Keratinocyte (primary cell): ENCODE measurements around the gene EYA3. TPM values are rescaled to one million over a fixed set of nuclear protein-coding genes. Genes with fewer than 3 reads are reported as not detected.

Experiments
- DNase-seq: peaks from one replicate; pipeline ENCODE4 v3.0.0-alpha.2; 2011; ENCODE audit warnings: low read depth, missing footprints, low spot score
- FAIRE-seq: peaks from 2 replicates; lab custom pipeline; 2011; peaks lifted over from hg19 to GRCh38; lab: Jason Lieb, UNC
- H2AFZ ChIP-seq: 2 replicates; pipeline ENCODE4 v1.6.0; 2012; ENCODE audit warnings: low read length, control low read depth, inconsistent platforms; ENCODE audit not compliant: control insufficient read depth
- H3K27ac ChIP-seq: 2 replicates; pipeline ENCODE4 v1.5.1; 2011; ENCODE audit warnings: low read length; ENCODE audit not compliant: control insufficient read depth, insufficient read depth
- H3K27me3 ChIP-seq: 3 replicates; pipeline ENCODE4 v1.6.0; 2011; ENCODE audit warnings: low read length; ENCODE audit not compliant: control insufficient read depth, insufficient read depth; ENCODE audit errors: extremely low read depth
- H3K36me3 ChIP-seq, 2 experiments: 2 replicates in 1 of 2; 3 replicates in 1 of 2; pipeline ENCODE4 v1.5.1; 2011; ENCODE audit warnings: low read length in 2 of 2, mild to moderate bottlenecking in 1 of 2; ENCODE audit not compliant: control insufficient read depth in 2 of 2, insufficient read depth in 2 of 2; ENCODE audit errors: extremely low read depth in 1 of 2
- H3K4me1 ChIP-seq: 3 replicates; pipeline ENCODE4 v1.5.1; 2011; ENCODE audit warnings: low read length; ENCODE audit not compliant: control insufficient read depth, insufficient read depth; ENCODE audit errors: extremely low read depth
- H3K4me2 ChIP-seq: 3 replicates; pipeline ENCODE4 v1.6.0; 2011; ENCODE audit warnings: low read depth, low read length; ENCODE audit not compliant: control insufficient read depth, insufficient read depth; ENCODE audit errors: extremely low read depth
- H3K4me3 ChIP-seq, 3 experiments: fragments of 200-600 bp in 1 of 3; sonication (generic) in 1 of 3; 2 replicates in 2 of 3; 3 replicates in 1 of 3; pipeline ENCODE4 v1.5.1; 2011 to 2016; ENCODE audit warnings: low read length in 3 of 3, mild to moderate bottlenecking in 3 of 3, control low read depth in 2 of 3, inconsistent platforms in 1 of 3, low read depth in 1 of 3, mixed read lengths in 1 of 3, mixed run types in 1 of 3, moderate library complexity in 1 of 3; ENCODE audit not compliant: control insufficient read depth in 2 of 3, insufficient read depth in 2 of 3; ENCODE audit errors: extremely low read depth in 1 of 3
- H3K79me2 ChIP-seq: 2 replicates; pipeline ENCODE4 v1.6.0; 2012; ENCODE audit warnings: low read length; ENCODE audit not compliant: control insufficient read depth, insufficient read depth
- H3K9ac ChIP-seq: 3 replicates; pipeline ENCODE4 v1.6.0; 2011; ENCODE audit warnings: low read length; ENCODE audit not compliant: control insufficient read depth, insufficient read depth; ENCODE audit errors: extremely low read depth
- H3K9me1 ChIP-seq: 3 replicates; pipeline ENCODE4 v1.6.0; 2011; ENCODE audit warnings: low read length; ENCODE audit not compliant: control insufficient read depth, insufficient read depth; ENCODE audit errors: extremely low read depth
- H3K9me3 ChIP-seq: 2 replicates; pipeline ENCODE4 v1.5.1; 2012; ENCODE audit warnings: low read depth, low read length; ENCODE audit not compliant: control insufficient read depth
- H4K20me1 ChIP-seq: 3 replicates; pipeline ENCODE4 v1.6.0; 2011; ENCODE audit warnings: low read length; ENCODE audit not compliant: control insufficient read depth, insufficient read depth; ENCODE audit errors: extremely low read depth
- CTCF ChIP-seq, 3 experiments: IDR thresholded peaks in 1 of 3; conservative IDR thresholded peaks in 1 of 3; optimal IDR thresholded peaks in 1 of 3; 2 replicates in 2 of 3; 3 replicates in 1 of 3; pipeline versions ENCODE3 to v1.5.1; 2011; ENCODE audit warnings: low read length in 3 of 3, mild to moderate bottlenecking in 3 of 3, moderate library complexity in 2 of 3, control low read depth in 1 of 3, inconsistent platforms in 1 of 3; ENCODE audit not compliant: insufficient read depth in 2 of 3; ENCODE audit errors: extremely low read depth in 1 of 3
- EZH2 ChIP-seq: IDR thresholded peaks from one replicate; pipeline ENCODE4 v1.6.1; 2012; ENCODE audit warnings: inconsistent platforms, mild to moderate bottlenecking, low read length, moderate library complexity
- dilution Hi-C: fragments of 300-500 bp; cut with MboI; formaldehyde crosslinking; loops from one replicate; pipeline ENCODE4 v1.7.0; 2020; ENCODE audit warnings: low sequenced_read_pairs; ENCODE audit not compliant: extremely low pct_ligation_motif_present
- polyA plus RNA-seq, 5 experiments: library from polyadenylated mRNA; depleted of rRNA in 3 of 5; stranded (reverse) in 3 of 5; stranded (forward) in 1 of 5; unstranded in 1 of 5; fragments of >200 nt; gene quantifications; 1 replicate in 1 of 5; 2 replicates in 3 of 5; 3 replicates in 1 of 5; pipeline versions ENCODE4 v1.2.1 to v1.2.3, GENCODE V29; 2011 to 2012; ENCODE audit warnings: missing spikeins in 2 of 5, low read depth in 1 of 5, low replicate concordance in 1 of 5

EYA3 gene
- polyA plus RNA-seq, 1 donor (not counting 4 experiments of a cell fraction or from before 2014, with no cell fraction given), result 17.6 TPM

- DNase-seq (no peak), FAIRE-seq (no peak)
- no peak overlapping the region for H3K9ac ChIP-seq
- H3K9me3 ChIP-seq, result no peaks in the 10 kb centered on the region
- H3K4me2 ChIP-seq, result no peak overlapping the region
- no peak overlapping the region for H2AFZ ChIP-seq
- peaks cover 53% of the 10 kb centered on the region for H3K79me2 ChIP-seq
- no peaks in the 10 kb centered on the region for H3K36me3 ChIP-seq
- H3K27ac ChIP-seq, result no peak overlapping the region
- TF ChIP-seq CTCF (optimal IDR thresholded peaks at IDR 0.05 in 1 of 3, IDR thresholded peaks at IDR 0.05 in 1 of 3, conservative IDR thresholded peaks at IDR 0.05 in 1 of 3; ENCODE audit: extremely low read depth in 1 of 3, insufficient read depth in 2 of 3, low read length in 3 of 3), result no peak
- TF ChIP-seq EZH2, result no peak
- no peak overlapping the region for H3K4me3 ChIP-seq
- no peaks in the 10 kb centered on the region for H3K27me3 ChIP-seq
- dilution Hi-C loops, result no loop called here
- H4K20me1 ChIP-seq, result no peaks in the 10 kb centered on the region
- H3K9me1 ChIP-seq, result no peaks in the 10 kb centered on the region
- peaks cover 48% of the 10 kb centered on the region for H3K4me1 ChIP-seq
Measured at GRCh38 chr1:28062806-28063205, 25.6 kb downstream of the EYA3 start.

GRCh38 chr1:28058971-28059878, 29.2 kb downstream of the EYA3 start:
- peak; percentile 71 for FAIRE-seq
- Histone ChIP-seq H3K4me3 (peak overlapping the region in 2 of 3 experiments; percentile 24 to 26), H3K9ac (peak overlapping the region; percentile 4), H3K27me3 (no peaks in the 10 kb centered on the region), H3K4me2 (peak overlapping the region; percentile 80), H3K9me3 (no peaks in the 10 kb centered on the region), H4K20me1 (no peaks in the 10 kb centered on the region), H3K4me1 (peaks cover 19% of the 10 kb centered on the region), H3K79me2 (peaks cover 42% of the 10 kb centered on the region), H3K27ac (peak overlapping the region; percentile 10), H2AFZ (no peak overlapping the region), H3K9me1 (peaks cover 2% of the 10 kb centered on the region), H3K36me3 (no peaks in the 10 kb centered on the region)
- TF ChIP-seq CTCF (optimal IDR thresholded peaks at IDR 0.05 in 1 of 3, IDR thresholded peaks at IDR 0.05 in 1 of 3, conservative IDR thresholded peaks at IDR 0.05 in 1 of 3; ENCODE audit: extremely low read depth in 1 of 3, insufficient read depth in 2 of 3, low read length in 3 of 3), result no peak
- TF ChIP-seq EZH2, result no peak
- DNase-seq, result no peak
- dilution Hi-C loops, result no loop called here
